ENCODE data around the gene SBF2.

Gene SBF2

GRCh38 chr11:9783986-9784385 is 510.0 kb downstream of the SBF2 start:
- Histone ChIP-seq H3K27me3 (ENCODE audit: control insufficient read depth, insufficient read depth, low read length) (no peaks in the 10 kb centered on the region), H3K27ac (ENCODE audit: low read depth, low read length) (no peak overlapping the region), H3K36me3 (ENCODE audit: control insufficient read depth, insufficient read depth, low read length) (peaks cover 61% of the 10 kb centered on the region), H3K4me3 (ENCODE audit: low read depth, low read length) (no peak overlapping the region), H3K4me1 (ENCODE audit: control insufficient read depth, insufficient read depth, low read length) (no peaks in the 10 kb centered on the region), H3K9ac (ENCODE audit: low read depth, low read length) (no peak overlapping the region), H3K9me3 (ENCODE audit: control insufficient read depth, insufficient read depth, low read length) (no peaks in the 10 kb centered on the region)

GRCh38 chr11:9780929-9781328 is 513.1 kb downstream of the SBF2 start:
- no peak overlapping the region for H3K9ac ChIP-seq (ENCODE audit: low read depth, low read length)
- H3K27ac ChIP-seq (ENCODE audit: low read depth, low read length): no peak overlapping the region
- H3K4me3 ChIP-seq (ENCODE audit: low read depth, low read length): no peak overlapping the region
- H3K9me3 ChIP-seq (ENCODE audit: control insufficient read depth, insufficient read depth, low read length): no peaks in the 10 kb centered on the region
- H3K4me1 ChIP-seq (ENCODE audit: control insufficient read depth, insufficient read depth, low read length): peaks cover 19% of the 10 kb centered on the region
- H3K36me3 ChIP-seq (ENCODE audit: control insufficient read depth, insufficient read depth, low read length): peaks cover 45% of the 10 kb centered on the region
- H3K27me3 ChIP-seq (ENCODE audit: control insufficient read depth, insufficient read depth, low read length): no peaks in the 10 kb centered on the region

- Histone ChIP-seq H3K4me1 (ENCODE audit: control insufficient read depth, insufficient read depth, low read length) (peaks cover 32% of the 10 kb centered on the region), H3K4me3 (ENCODE audit: low read depth, low read length) (no peak overlapping the region), H3K27me3 (ENCODE audit: control insufficient read depth, insufficient read depth, low read length) (no peaks in the 10 kb centered on the region), H3K27ac (ENCODE audit: low read depth, low read length) (no peak overlapping the region), H3K9ac (ENCODE audit: low read depth, low read length) (no peak overlapping the region), H3K9me3 (ENCODE audit: control insufficient read depth, insufficient read depth, low read length) (no peaks in the 10 kb centered on the region), H3K36me3 (ENCODE audit: control insufficient read depth, insufficient read depth, low read length) (peaks cover 28% of the 10 kb centered on the region)
Measured at GRCh38 chr11:9777525-9777924, 516.5 kb downstream of the SBF2 start.

GRCh38 chr11:9777066-9777465 is 517.0 kb downstream of the SBF2 start:
- Histone ChIP-seq H3K27ac (ENCODE audit: low read depth, low read length) (no peak overlapping the region), H3K9me3 (ENCODE audit: control insufficient read depth, insufficient read depth, low read length) (no peaks in the 10 kb centered on the region), H3K27me3 (ENCODE audit: control insufficient read depth, insufficient read depth, low read length) (no peaks in the 10 kb centered on the region), H3K9ac (ENCODE audit: low read depth, low read length) (no peak overlapping the region), H3K4me1 (ENCODE audit: control insufficient read depth, insufficient read depth, low read length) (peaks cover 32% of the 10 kb centered on the region), H3K36me3 (ENCODE audit: control insufficient read depth, insufficient read depth, low read length) (peaks cover 28% of the 10 kb centered on the region), H3K4me3 (ENCODE audit: low read depth, low read length) (no peak overlapping the region)

- H3K27ac ChIP-seq (ENCODE audit: low read depth, low read length): no peak overlapping the region
- H3K9ac ChIP-seq (ENCODE audit: low read depth, low read length): no peak overlapping the region
- H3K4me3 ChIP-seq (ENCODE audit: low read depth, low read length): no peak overlapping the region
- no peaks in the 10 kb centered on the region for H3K27me3 ChIP-seq (ENCODE audit: control insufficient read depth, insufficient read depth, low read length)
- H3K4me1 ChIP-seq (ENCODE audit: control insufficient read depth, insufficient read depth, low read length): peaks cover 32% of the 10 kb centered on the region
- no peaks in the 10 kb centered on the region for H3K9me3 ChIP-seq (ENCODE audit: control insufficient read depth, insufficient read depth, low read length)
- peaks cover 21% of the 10 kb centered on the region for H3K36me3 ChIP-seq (ENCODE audit: control insufficient read depth, insufficient read depth, low read length)
Measured at GRCh38 chr11:9776203-9776602, 517.8 kb downstream of the SBF2 start.

GRCh38 chr11:9775398-9775779 is 518.6 kb downstream of the SBF2 start:
- Histone ChIP-seq H3K27ac (ENCODE audit: low read depth, low read length) (no peak overlapping the region), H3K9ac (ENCODE audit: low read depth, low read length) (no peak overlapping the region), H3K4me1 (ENCODE audit: control insufficient read depth, insufficient read depth, low read length) (peaks cover 32% of the 10 kb centered on the region), H3K36me3 (ENCODE audit: control insufficient read depth, insufficient read depth, low read length) (peaks cover 13% of the 10 kb centered on the region; the same call in 1 of the 2 replicates), H3K27me3 (ENCODE audit: control insufficient read depth, insufficient read depth, low read length) (no peaks in the 10 kb centered on the region), H3K4me3 (ENCODE audit: low read depth, low read length) (no peak overlapping the region; the same call in 1 of the 2 replicates), H3K9me3 (ENCODE audit: control insufficient read depth, insufficient read depth, low read length) (no peaks in the 10 kb centered on the region)

- H3K4me3 ChIP-seq (ENCODE audit: low read depth, low read length): no peak overlapping the region
- peaks cover 32% of the 10 kb centered on the region for H3K4me1 ChIP-seq (ENCODE audit: control insufficient read depth, insufficient read depth, low read length)
- H3K9me3 ChIP-seq (ENCODE audit: control insufficient read depth, insufficient read depth, low read length): no peaks in the 10 kb centered on the region
- no peak overlapping the region for H3K9ac ChIP-seq (ENCODE audit: low read depth, low read length)
- H3K27me3 ChIP-seq (ENCODE audit: control insufficient read depth, insufficient read depth, low read length): no peaks in the 10 kb centered on the region
- no peak overlapping the region for H3K27ac ChIP-seq (ENCODE audit: low read depth, low read length)
- peaks cover 7% of the 10 kb centered on the region; the same call in 1 of the 2 replicates for H3K36me3 ChIP-seq (ENCODE audit: control insufficient read depth, insufficient read depth, low read length)
Measured at GRCh38 chr11:9774591-9775397, 519.2 kb downstream of the SBF2 start.

GRCh38 chr11:9774109-9774508 is 519.9 kb downstream of the SBF2 start:
- Histone ChIP-seq H3K36me3 (ENCODE audit: control insufficient read depth, insufficient read depth, low read length) (peaks cover under 1% of the 10 kb centered on the region; the same call in 1 of the 2 replicates), H3K9me3 (ENCODE audit: control insufficient read depth, insufficient read depth, low read length) (no peaks in the 10 kb centered on the region), H3K27ac (ENCODE audit: low read depth, low read length) (no peak overlapping the region), H3K27me3 (ENCODE audit: control insufficient read depth, insufficient read depth, low read length) (no peaks in the 10 kb centered on the region), H3K9ac (ENCODE audit: low read depth, low read length) (no peak overlapping the region), H3K4me1 (ENCODE audit: control insufficient read depth, insufficient read depth, low read length) (peaks cover 32% of the 10 kb centered on the region), H3K4me3 (ENCODE audit: low read depth, low read length) (no peak overlapping the region)

- Histone ChIP-seq H3K27ac (ENCODE audit: low read depth, low read length) (no peak overlapping the region), H3K9me3 (ENCODE audit: control insufficient read depth, insufficient read depth, low read length) (no peaks in the 10 kb centered on the region), H3K27me3 (ENCODE audit: control insufficient read depth, insufficient read depth, low read length) (no peaks in the 10 kb centered on the region), H3K4me3 (ENCODE audit: low read depth, low read length) (no peak overlapping the region), H3K9ac (ENCODE audit: low read depth, low read length) (no peak overlapping the region), H3K36me3 (ENCODE audit: control insufficient read depth, insufficient read depth, low read length) (no peaks in the 10 kb centered on the region), H3K4me1 (ENCODE audit: control insufficient read depth, insufficient read depth, low read length) (peaks cover 32% of the 10 kb centered on the region)
Measured at GRCh38 chr11:9773524-9773923, 520.5 kb downstream of the SBF2 start.

- H3K36me3 ChIP-seq (ENCODE audit: control insufficient read depth, insufficient read depth, low read length): no peaks in the 10 kb centered on the region
- H3K4me1 ChIP-seq (ENCODE audit: control insufficient read depth, insufficient read depth, low read length): peaks cover 25% of the 10 kb centered on the region
- no peaks in the 10 kb centered on the region for H3K9me3 ChIP-seq (ENCODE audit: control insufficient read depth, insufficient read depth, low read length)
- H3K27ac ChIP-seq (ENCODE audit: low read depth, low read length): no peak overlapping the region
- no peak overlapping the region for H3K4me3 ChIP-seq (ENCODE audit: low read depth, low read length)
- H3K27me3 ChIP-seq (ENCODE audit: control insufficient read depth, insufficient read depth, low read length): no peaks in the 10 kb centered on the region
- H3K9ac ChIP-seq (ENCODE audit: low read depth, low read length): no peak overlapping the region
Measured at GRCh38 chr11:9772218-9772617, 521.8 kb downstream of the SBF2 start.

GRCh38 chr11:9771071-9771511 is 522.9 kb downstream of the SBF2 start:
- Histone ChIP-seq H3K4me1 (ENCODE audit: control insufficient read depth, insufficient read depth, low read length) (peaks cover 14% of the 10 kb centered on the region), H3K4me3 (ENCODE audit: low read depth, low read length) (no peak overlapping the region), H3K9ac (ENCODE audit: low read depth, low read length) (no peak overlapping the region), H3K27ac (ENCODE audit: low read depth, low read length) (no peak overlapping the region), H3K9me3 (ENCODE audit: control insufficient read depth, insufficient read depth, low read length) (no peaks in the 10 kb centered on the region), H3K36me3 (ENCODE audit: control insufficient read depth, insufficient read depth, low read length) (no peaks in the 10 kb centered on the region), H3K27me3 (ENCODE audit: control insufficient read depth, insufficient read depth, low read length) (no peaks in the 10 kb centered on the region)
